HEK293 (cell line): ENCODE data around the gene PCP4.

ENCODE experiments used
- CTCF ChIA-PET: fragments of 350-600 bp; formaldehyde crosslinking; extraction: SDS; loops from one replicate; lab custom pipeline; 2021; ENCODE audit warnings: antibody characterized with exemption; lab: Yijun Ruan, JAX
- POLR2A ChIA-PET: fragments of 300-600 bp; formaldehyde crosslinking; extraction: SDS; loops from one replicate; lab custom pipeline; 2020; ENCODE audit warnings: antibody characterized with exemption, inconsistent platforms; lab: Yijun Ruan, JAX
- H3K27ac ChIP-seq: fragments of 200-500 bp; sonication (Bioruptor generic); 2 replicates; pipeline ENCODE4 v1.5.1; 2014; ENCODE audit warnings: low read depth, low read length, control low read depth, inconsistent platforms; ENCODE audit errors: extremely low read depth
- H3K36me3 ChIP-seq, 2 experiments: fragments of 200-500 bp in 1 of 2; sonication (Bioruptor generic) in 1 of 2; 1 replicate in 1 of 2; 2 replicates in 1 of 2; pipeline ENCODE4 v1.5.1; 2014 to 2017; ENCODE audit warnings: inconsistent platforms in 2 of 2, low read length in 2 of 2; ENCODE audit not compliant: control insufficient read depth in 2 of 2, insufficient read depth in 1 of 2
- H3K4me1 ChIP-seq: fragments of 200-500 bp; sonication (Bioruptor generic); 2 replicates; pipeline ENCODE4 v1.5.1; 2014; ENCODE audit warnings: mild to moderate bottlenecking, low read length, inconsistent platforms; ENCODE audit not compliant: control insufficient read depth, insufficient read depth
- H3K4me3 ChIP-seq: 2 replicates; pipeline ENCODE4 v1.5.1; 2011; ENCODE audit warnings: low read depth, mild to moderate bottlenecking, control low read depth, low read length, moderate library complexity
- H3K9me3 ChIP-seq: fragments of 200-500 bp; sonication (Bioruptor generic); 2 replicates; pipeline ENCODE4 v1.5.1; 2014; ENCODE audit warnings: low read depth, low read length, inconsistent platforms; ENCODE audit not compliant: control insufficient read depth, insufficient read depth
- BCL11B ChIP-seq: fragments of 450-650 bp; formaldehyde crosslinking; IDR thresholded peaks from 2 replicates; pipeline ENCODE4 v1.5.1; 2016; ENCODE audit warnings: low read depth, missing biosample characterization, missing genetic modification characterization
- HOXC10 ChIP-seq: sonication (generic); formaldehyde crosslinking; IDR thresholded peaks from 2 replicates; pipeline ENCODE4 v1.8.1; 2023; ENCODE audit warnings: mild to moderate bottlenecking, missing genetic modification reagents
- IKZF3 ChIP-seq: fragments of 450-650 bp; IDR thresholded peaks from 2 replicates; pipeline ENCODE4 v1.5.0; 2018; ENCODE audit warnings: missing biosample characterization, mild to moderate bottlenecking, missing genetic modification characterization, moderate library complexity
- REST ChIP-seq: fragments of 450-650 bp; formaldehyde crosslinking; IDR thresholded peaks from 2 replicates; pipeline ENCODE4 v1.5.1; 2016; ENCODE audit warnings: missing biosample characterization, missing genetic modification characterization
- ZBTB10 ChIP-seq: fragments of 450-650 bp; formaldehyde crosslinking; IDR thresholded peaks from 2 replicates; pipeline ENCODE4 v1.5.1; 2016; ENCODE audit warnings: missing biosample characterization, missing genetic modification characterization
- ZBTB44 ChIP-seq: fragments of 450-650 bp; IDR thresholded peaks from 2 replicates; pipeline ENCODE4 v1.5.1; 2018; ENCODE audit warnings: missing biosample characterization, mild to moderate bottlenecking, missing genetic modification characterization
- ZBTB48 ChIP-seq: fragments of 450-650 bp; formaldehyde crosslinking; IDR thresholded peaks from 2 replicates; pipeline ENCODE4 v1.5.1; 2016; ENCODE audit warnings: missing biosample characterization, missing genetic modification characterization
- ZFP69B ChIP-seq: fragments of 450-650 bp; formaldehyde crosslinking; IDR thresholded peaks from 2 replicates; pipeline ENCODE4 v1.5.1; 2016; ENCODE audit warnings: missing biosample characterization, missing genetic modification characterization
- ZNF155 ChIP-seq: fragments of 450-650 bp; formaldehyde crosslinking; IDR thresholded peaks from 2 replicates; pipeline ENCODE4 v1.5.1; 2016; ENCODE audit warnings: missing biosample characterization, missing genetic modification characterization
- ZNF274 ChIP-seq, 2 experiments: fragments of 200-500 bp in 1 of 2; fragments of 450-650 bp in 1 of 2; sonication (Bioruptor generic) in 1 of 2; formaldehyde crosslinking in 1 of 2; IDR thresholded peaks; 2 replicates each; pipeline versions ENCODE4 v1.5.1 to v1.6.1; 2014 to 2016; ENCODE audit warnings: borderline replicate concordance in 1 of 2, inconsistent platforms in 1 of 2, low read length in 1 of 2, missing biosample characterization in 1 of 2, missing genetic modification characterization in 1 of 2
- ZNF324 ChIP-seq: fragments of 450-650 bp; formaldehyde crosslinking; IDR thresholded peaks from 2 replicates; pipeline ENCODE4 v1.5.1; 2016; ENCODE audit warnings: missing biosample characterization, missing genetic modification characterization
- ZNF341 ChIP-seq: fragments of 450-650 bp; formaldehyde crosslinking; IDR thresholded peaks from 2 replicates; pipeline ENCODE4; 2016; ENCODE audit warnings: low read depth, missing biosample characterization, missing genetic modification characterization
- ZNF350 ChIP-seq: fragments of 450-650 bp; formaldehyde crosslinking; IDR thresholded peaks from 2 replicates; pipeline ENCODE4 v1.5.0; 2017; ENCODE audit warnings: missing biosample characterization, mild to moderate bottlenecking, missing genetic modification characterization
- ZNF37A ChIP-seq: fragments of 450-650 bp; IDR thresholded peaks from 2 replicates; pipeline ENCODE4 v1.5.1; 2018; ENCODE audit warnings: missing biosample characterization, missing genetic modification characterization
- ZNF600 ChIP-seq: fragments of 450-650 bp; formaldehyde crosslinking; IDR thresholded peaks from 2 replicates; pipeline ENCODE4 v1.5.1; 2016; ENCODE audit warnings: missing biosample characterization, missing genetic modification characterization
- ZNF610 ChIP-seq: fragments of 450-650 bp; formaldehyde crosslinking; IDR thresholded peaks from 2 replicates; pipeline ENCODE4 v1.5.1; 2016; ENCODE audit warnings: missing biosample characterization, missing genetic modification characterization, borderline replicate concordance
- ZNF623 ChIP-seq: fragments of 450-650 bp; formaldehyde crosslinking; IDR thresholded peaks from 2 replicates; pipeline ENCODE4 v1.5.1; 2016; ENCODE audit warnings: missing biosample characterization, missing genetic modification characterization
- ZNF654 ChIP-seq: fragments of 450-650 bp; formaldehyde crosslinking; IDR thresholded peaks from 2 replicates; pipeline ENCODE4 v1.5.1; 2016; ENCODE audit warnings: low read depth, missing biosample characterization, missing genetic modification characterization
- ZNF701 ChIP-seq: fragments of 450-650 bp; formaldehyde crosslinking; IDR thresholded peaks from 2 replicates; pipeline ENCODE4 v1.5.1; 2016; ENCODE audit warnings: missing biosample characterization, missing genetic modification characterization
- ZNF792 ChIP-seq: fragments of 450-650 bp; formaldehyde crosslinking; IDR thresholded peaks from 2 replicates; pipeline ENCODE4 v1.5.1; 2016; ENCODE audit warnings: missing biosample characterization, missing genetic modification characterization
- ZNF843 ChIP-seq: fragments of 450-650 bp; formaldehyde crosslinking; IDR thresholded peaks from 2 replicates; pipeline ENCODE4 v1.5.1; 2016; ENCODE audit warnings: missing biosample characterization, missing genetic modification characterization
- ZSCAN16 ChIP-seq: fragments of 450-650 bp; formaldehyde crosslinking; IDR thresholded peaks from 2 replicates; pipeline ENCODE4 v1.5.1; 2016; ENCODE audit warnings: missing biosample characterization, missing genetic modification characterization
- ZSCAN23 ChIP-seq: fragments of 450-650 bp; formaldehyde crosslinking; IDR thresholded peaks from 2 replicates; pipeline ENCODE4 v1.5.1; 2016; ENCODE audit warnings: missing biosample characterization, missing genetic modification characterization
- TF ChIP-seq, protein P1 (sequence below): fragments of 450-650 bp; formaldehyde crosslinking; IDR thresholded peaks from 2 replicates; pipeline ENCODE4 v1.5.1; 2017; ENCODE audit warnings: missing biosample characterization, missing genetic modification characterization

Gene PCP4

GRCh38 chr21:39958731-39959130 is 91.5 kb downstream of the PCP4 start (continued):
- TF ChIP-seq BCL11B (tag by site-specific recombination) (no peak), ZBTB10 (no peak), ZNF843 (tag by site-specific recombination) (no peak), ZSCAN23 (tag by site-specific recombination) (no peak), ZBTB44 (no peak), ZNF350 (tag by site-specific recombination) (no peak), ZNF341 (tag by site-specific recombination) (no peak), REST (tag by site-specific recombination) (no peak), ZNF792 (tag by site-specific recombination) (no peak)

- H3K27ac ChIP-seq = no peak overlapping the region
- H3K36me3 ChIP-seq = no peaks in the 10 kb centered on the region
- no peaks in the 10 kb centered on the region for H3K4me1 ChIP-seq
- ChIA-PET POLR2A (no interaction called here), CTCF (interaction anchor here (1.1 kb wide), 1 partner anchor 105 kb away, joined by 4 read pairs; no protein-coding TSS in a partner anchor)
- TF ChIP-seq ZNF155 (no peak), ZNF324 (no peak), ZNF274 (IDR thresholded peaks at IDR 0.05; ENCODE audit: low read length) (no peak), ZNF274 (tag by site-specific recombination; IDR thresholded peaks at IDR 0.05; ENCODE audit: borderline replicate concordance) (no peak), ZNF843 (tag by site-specific recombination) (no peak), ZNF610 (tag by site-specific recombination) (no peak), ZNF37A (tag by site-specific recombination) (no peak), IKZF3 (tag by site-specific recombination) (no peak), ZBTB48 (tag by site-specific recombination) (no peak), ZFP69B (tag by site-specific recombination) (no peak), ZSCAN16 (no peak), HOXC10 (CRISPR knock-in tag) (no peak), ZNF701 (no peak), ZNF654 (tag by site-specific recombination) (no peak), ZNF600 (tag by site-specific recombination) (no peak), ZNF623 (no peak)
- TF ChIP-seq, protein P1, sequence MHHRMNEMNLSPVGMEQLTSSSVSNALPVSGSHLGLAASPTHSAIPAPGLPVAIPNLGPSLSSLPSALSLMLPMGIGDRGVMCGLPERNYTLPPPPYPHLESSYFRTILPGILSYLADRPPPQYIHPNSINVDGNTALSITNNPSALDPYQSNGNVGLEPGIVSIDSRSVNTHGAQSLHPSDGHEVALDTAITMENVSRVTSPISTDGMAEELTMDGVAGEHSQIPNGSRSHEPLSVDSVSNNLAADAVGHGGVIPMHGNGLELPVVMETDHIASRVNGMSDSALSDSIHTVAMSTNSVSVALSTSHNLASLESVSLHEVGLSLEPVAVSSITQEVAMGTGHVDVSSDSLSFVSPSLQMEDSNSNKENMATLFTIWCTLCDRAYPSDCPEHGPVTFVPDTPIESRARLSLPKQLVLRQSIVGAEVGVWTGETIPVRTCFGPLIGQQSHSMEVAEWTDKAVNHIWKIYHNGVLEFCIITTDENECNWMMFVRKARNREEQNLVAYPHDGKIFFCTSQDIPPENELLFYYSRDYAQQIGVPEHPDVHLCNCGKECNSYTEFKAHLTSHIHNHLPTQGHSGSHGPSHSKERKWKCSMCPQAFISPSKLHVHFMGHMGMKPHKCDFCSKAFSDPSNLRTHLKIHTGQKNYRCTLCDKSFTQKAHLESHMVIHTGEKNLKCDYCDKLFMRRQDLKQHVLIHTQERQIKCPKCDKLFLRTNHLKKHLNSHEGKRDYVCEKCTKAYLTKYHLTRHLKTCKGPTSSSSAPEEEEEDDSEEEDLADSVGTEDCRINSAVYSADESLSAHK = no peak
- H3K4me3 ChIP-seq = no peak overlapping the region
- no peaks in the 10 kb centered on the region for H3K9me3 ChIP-seq
Measured at GRCh38 chr21:39961251-39961650, 94.0 kb downstream of the PCP4 start.
